LNCAP (cell line): ENCODE data around the gene CCDC71.

Source experiments
- TF ChIP-seq, protein P1 (sequence below): fragments of 450-650 bp; IDR thresholded peaks from 2 replicates; pipeline ENCODE4 v1.5.1; 2017; ENCODE audit warnings: mild to moderate bottlenecking

CCDC71 gene

DNA sequence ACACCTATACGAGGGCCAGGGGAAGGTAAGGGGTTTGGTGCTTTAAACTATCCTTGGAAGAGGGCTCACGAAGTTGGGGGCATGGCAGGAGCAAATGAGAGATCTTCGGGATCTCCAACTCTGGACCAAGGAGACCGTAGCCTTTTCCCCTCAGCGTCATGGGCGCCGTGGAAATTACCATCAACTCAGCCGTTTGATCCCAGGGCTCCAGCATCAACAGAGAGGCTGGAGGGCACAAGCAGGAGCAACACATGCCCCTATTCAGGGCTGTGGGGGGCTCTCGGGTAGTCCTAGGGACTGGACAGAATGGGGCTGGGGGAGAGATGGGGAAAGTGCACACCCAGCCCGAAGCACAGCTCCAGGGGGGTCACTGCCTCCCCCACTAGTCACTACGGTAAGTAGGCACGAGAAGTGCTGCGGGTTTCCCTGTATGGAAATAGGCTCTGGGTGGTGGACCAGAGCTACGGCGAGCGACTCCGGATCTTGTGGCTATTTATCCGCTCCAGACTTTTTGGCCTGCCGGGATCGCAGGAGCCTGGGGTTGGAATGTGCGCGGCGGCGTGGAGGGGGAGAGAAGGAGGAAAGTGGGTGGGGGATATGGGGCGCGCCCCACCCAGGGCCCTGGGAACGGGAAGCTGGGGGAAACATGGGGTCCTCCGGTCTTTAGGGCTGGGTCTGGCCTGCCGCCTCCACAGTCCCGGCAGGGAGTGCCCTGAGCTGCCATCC, 32.7 kb downstream of the CCDC71 start:
- TF ChIP-seq, protein P1, sequence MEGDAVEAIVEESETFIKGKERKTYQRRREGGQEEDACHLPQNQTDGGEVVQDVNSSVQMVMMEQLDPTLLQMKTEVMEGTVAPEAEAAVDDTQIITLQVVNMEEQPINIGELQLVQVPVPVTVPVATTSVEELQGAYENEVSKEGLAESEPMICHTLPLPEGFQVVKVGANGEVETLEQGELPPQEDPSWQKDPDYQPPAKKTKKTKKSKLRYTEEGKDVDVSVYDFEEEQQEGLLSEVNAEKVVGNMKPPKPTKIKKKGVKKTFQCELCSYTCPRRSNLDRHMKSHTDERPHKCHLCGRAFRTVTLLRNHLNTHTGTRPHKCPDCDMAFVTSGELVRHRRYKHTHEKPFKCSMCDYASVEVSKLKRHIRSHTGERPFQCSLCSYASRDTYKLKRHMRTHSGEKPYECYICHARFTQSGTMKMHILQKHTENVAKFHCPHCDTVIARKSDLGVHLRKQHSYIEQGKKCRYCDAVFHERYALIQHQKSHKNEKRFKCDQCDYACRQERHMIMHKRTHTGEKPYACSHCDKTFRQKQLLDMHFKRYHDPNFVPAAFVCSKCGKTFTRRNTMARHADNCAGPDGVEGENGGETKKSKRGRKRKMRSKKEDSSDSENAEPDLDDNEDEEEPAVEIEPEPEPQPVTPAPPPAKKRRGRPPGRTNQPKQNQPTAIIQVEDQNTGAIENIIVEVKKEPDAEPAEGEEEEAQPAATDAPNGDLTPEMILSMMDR = no peak

DNA sequence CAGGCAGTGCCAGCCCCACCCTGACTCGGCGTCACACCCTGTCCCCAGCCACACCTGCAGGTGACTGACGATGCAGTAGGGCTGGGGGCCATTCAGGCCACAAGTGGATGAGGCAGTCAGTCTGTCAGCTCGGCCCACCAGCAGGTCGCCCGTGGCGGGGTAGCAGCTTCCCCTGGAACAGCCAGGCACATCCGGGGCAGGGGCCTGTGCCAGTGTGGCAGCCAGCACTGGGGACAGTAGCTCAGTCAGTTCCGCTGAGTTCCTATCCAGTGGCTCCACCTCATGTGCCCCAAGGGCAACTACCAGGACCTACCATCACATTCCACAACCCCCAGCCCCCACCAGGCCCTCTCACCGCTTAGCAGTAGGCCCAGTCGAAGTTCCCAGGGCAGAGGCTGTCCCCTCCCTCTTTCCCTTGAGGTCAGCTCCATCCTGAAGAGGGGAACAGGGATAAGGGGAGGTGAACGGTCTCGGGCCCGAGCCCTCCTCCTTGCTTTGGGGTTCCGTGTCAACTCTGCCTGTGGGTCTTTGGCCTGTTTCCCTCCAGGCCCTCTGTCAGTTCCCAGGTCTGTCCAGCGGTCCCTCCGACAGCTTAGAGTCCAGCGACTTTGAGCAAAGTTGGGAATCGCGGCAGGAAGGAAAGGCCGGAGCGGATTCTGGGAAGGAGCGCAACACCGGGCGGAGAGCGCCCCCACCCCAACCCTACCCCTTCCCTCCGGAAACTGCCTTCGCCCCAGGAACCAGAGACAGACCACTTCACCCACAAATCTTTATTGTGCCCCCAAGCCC, 33.5 kb downstream of the CCDC71 start, which contains the start of gene LAMB2:
Gene LAMB2, minus strand, starts transcription at position 614 of the 789 bp plus-strand sequence. Its CDS starts 183 bp downstream, at position 431.
- TF ChIP-seq, protein P1 = peak; percentile 40

DNA sequence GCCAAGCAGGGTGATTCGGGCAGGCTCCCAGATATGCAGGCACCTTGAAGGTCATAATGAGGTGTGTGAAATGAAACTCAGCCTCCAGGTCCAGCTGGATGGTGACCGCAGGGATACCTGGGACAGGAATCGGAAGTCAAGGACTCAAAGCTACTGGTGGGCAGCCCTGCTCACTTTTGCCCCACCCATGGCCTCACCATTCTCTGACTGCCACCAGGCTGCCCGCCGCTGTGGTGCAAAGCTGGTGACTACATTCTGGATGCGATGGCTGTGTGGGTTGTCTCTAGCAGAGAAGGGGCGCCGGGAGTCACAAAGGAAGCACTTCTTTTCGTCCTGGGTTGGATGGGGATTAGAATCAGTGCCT, 34.1 kb downstream of the CCDC71 start:
- TF ChIP-seq, protein P1 = no peak

DNA sequence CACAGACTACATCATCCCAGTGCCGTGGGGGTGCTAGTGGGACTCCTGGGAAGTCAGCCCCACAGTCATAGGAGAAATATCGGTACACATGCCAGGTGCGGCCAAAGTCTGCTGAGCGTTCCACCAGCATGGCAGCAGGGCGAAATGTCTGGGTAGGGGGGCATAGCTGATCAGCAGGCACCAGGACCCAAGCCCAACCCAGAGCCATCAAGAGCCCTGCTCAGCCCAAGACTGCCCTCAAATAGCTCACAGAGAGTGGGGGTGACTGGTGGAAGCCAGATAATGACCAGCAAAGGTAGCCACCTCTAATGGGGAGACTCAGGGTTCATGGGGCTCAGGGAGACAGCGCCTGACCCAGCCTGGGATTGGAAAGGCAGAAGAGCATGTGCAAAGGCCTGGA, 34.6 kb downstream of the CCDC71 start:
- TF ChIP-seq, protein P1 = no peak

DNA sequence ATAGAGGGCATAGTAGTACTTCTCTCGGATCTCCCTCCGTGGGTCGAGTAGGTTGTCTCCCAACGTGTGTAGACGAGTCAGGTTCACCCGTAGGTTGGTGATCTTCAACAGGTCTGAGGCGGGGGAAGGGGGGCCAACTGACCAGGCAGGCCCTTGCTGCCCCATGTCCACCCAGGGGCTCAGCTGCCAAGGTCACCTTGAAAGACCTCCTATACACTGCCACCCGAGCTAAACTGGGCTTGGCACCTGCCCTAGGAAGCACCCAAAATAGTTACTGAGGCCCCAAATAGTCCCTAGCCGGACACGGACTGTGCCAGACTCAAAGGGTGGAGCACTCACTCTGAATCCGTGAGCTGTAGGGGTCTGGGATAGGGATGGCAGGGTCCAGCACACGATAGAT, 35.1 kb downstream of the CCDC71 start:
- TF ChIP-seq, protein P1 = no peak

DNA sequence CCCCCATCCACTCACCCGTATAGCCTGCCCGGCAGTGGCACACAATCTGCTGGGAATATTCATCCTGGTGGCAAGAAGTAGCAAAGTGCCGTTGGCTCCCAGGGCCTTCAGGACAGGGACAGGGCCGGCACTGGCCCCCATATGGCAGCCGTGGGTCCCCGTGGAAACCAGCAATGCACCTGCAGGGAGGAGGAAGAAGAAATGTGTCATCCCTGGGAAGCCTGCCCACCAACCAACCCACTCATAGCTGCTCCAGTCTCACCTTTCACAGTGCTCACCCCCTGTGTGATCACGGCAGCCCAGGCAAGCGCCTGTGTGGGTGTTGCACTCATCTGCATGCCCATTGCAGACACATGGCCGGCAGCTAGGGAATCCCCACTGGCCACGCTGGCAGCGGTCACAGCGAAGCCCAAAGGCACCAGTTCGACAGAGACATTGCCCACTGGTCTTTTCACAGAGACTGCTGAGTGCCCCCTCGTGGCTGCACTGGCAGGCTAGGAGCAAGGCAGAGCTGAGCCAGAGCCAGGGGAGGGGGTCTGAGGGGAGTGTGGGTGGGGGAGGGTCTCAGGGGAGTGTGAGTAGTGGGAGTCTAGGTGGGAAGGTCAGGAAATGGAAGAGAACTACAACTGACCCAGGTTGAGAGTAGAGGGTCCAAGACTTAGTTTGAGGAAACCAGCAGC, 41.0 kb downstream of the CCDC71 start:
- TF ChIP-seq, protein P1 = peak; percentile 12; the same call in 1 of the 2 replicates

DNA sequence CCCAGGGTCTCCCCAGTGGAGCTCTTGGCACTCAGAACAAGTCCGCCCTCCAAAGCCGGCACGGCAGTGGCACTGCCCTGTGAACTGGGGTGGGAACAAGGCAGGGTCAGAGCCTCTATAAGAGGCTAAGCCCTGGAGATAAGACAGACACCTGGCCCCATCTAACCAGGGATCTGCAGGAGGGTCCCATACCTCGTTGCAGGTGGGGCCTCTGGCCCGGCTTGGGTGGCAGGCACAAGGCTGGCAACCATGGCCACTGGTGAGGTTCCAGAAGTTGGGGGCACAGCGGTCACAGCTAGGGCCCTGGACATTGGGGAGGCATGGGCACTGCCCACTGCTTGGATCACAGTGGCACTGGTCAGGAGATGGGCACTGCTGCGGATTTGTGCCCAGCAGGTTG, 41.9 kb downstream of the CCDC71 start:
- TF ChIP-seq, protein P1 = no peak
